KOPT-K1 (cell line): ENCODE data around the gene MPC1.
"Not testable (repeated sequence)": the region's sequence is repeated elsewhere in the genome, so short reads cannot be mapped to it uniquely, and the experiment has no call there.

Experiments
- H3K27ac ChIP-seq: fragments of 200-600 bp; sonication (generic); 2 replicates; pipeline ENCODE4 v1.5.1; 2016; ENCODE audit warnings: antibody characterized with exemption, mild to moderate bottlenecking, low read depth, low read length; ENCODE audit not compliant: poor library complexity, severe bottlenecking
- H3K36me3 ChIP-seq: fragments of 200-600 bp; sonication (generic); 2 replicates; pipeline ENCODE4 v1.5.1; 2017; ENCODE audit warnings: antibody characterized with exemption, mild to moderate bottlenecking, low read length, moderate library complexity; ENCODE audit not compliant: insufficient read depth
- H3K9me3 ChIP-seq: fragments of 200-600 bp; sonication (generic); 2 replicates; pipeline ENCODE4 v1.5.1; 2017; ENCODE audit warnings: antibody characterized with exemption, low read length, mild to moderate bottlenecking; ENCODE audit not compliant: insufficient read depth, poor library complexity, severe bottlenecking

The MPC1 gene

GRCh38 chr6:166379103-166379586 lies 3.6 kb downstream of the MPC1 start:
- no peaks in the 10 kb centered on the region for H3K9me3 ChIP-seq
- no peak overlapping the region for H3K27ac ChIP-seq
- no peaks in the 10 kb centered on the region for H3K36me3 ChIP-seq

- no peak overlapping the region for H3K27ac ChIP-seq
- no peaks in the 10 kb centered on the region for H3K9me3 ChIP-seq
- H3K36me3 ChIP-seq = no peaks in the 10 kb centered on the region
Observed at GRCh38 chr6:166377721-166378120, 5.0 kb downstream of the MPC1 start.

- Histone ChIP-seq H3K36me3 (no peaks in the 10 kb centered on the region), H3K27ac (no peak overlapping the region), H3K9me3 (no peaks in the 10 kb centered on the region)
Observed at GRCh38 chr6:166375013-166375412, 7.7 kb downstream of the MPC1 start.

GRCh38 chr6:166370489-166370888 lies 12.3 kb downstream of the MPC1 start:
- Histone ChIP-seq H3K27ac (no peak overlapping the region), H3K36me3 (peaks cover 12% of the 10 kb centered on the region), H3K9me3 (no peaks in the 10 kb centered on the region)

GRCh38 chr6:166369782-166370181 lies 13.0 kb downstream of the MPC1 start:
- no peak overlapping the region for H3K27ac ChIP-seq
- H3K36me3 ChIP-seq = peaks cover 19% of the 10 kb centered on the region
- H3K9me3 ChIP-seq = no peaks in the 10 kb centered on the region

GRCh38 chr6:166366921-166367320 lies 15.8 kb downstream of the MPC1 start:
- H3K9me3 ChIP-seq = no peaks in the 10 kb centered on the region
- peaks cover 35% of the 10 kb centered on the region for H3K36me3 ChIP-seq
- no peak overlapping the region for H3K27ac ChIP-seq

GRCh38 chr6:166365806-166366205 lies 16.9 kb downstream of the MPC1 start:
- peaks cover 35% of the 10 kb centered on the region for H3K36me3 ChIP-seq
- no peak overlapping the region for H3K27ac ChIP-seq

GRCh38 chr6:166365221-166365620 lies 17.5 kb downstream of the MPC1 start:
- Histone ChIP-seq H3K36me3 (peaks cover 35% of the 10 kb centered on the region), H3K9me3 (no peaks in the 10 kb centered on the region), H3K27ac (no peak overlapping the region)

More at GRCh38 chr6:166365806-166366205, 16.9 kb downstream of the MPC1 start:
- H3K9me3 ChIP-seq = no peaks in the 10 kb centered on the region

GRCh38 chr6:166364456-166364855 lies 18.3 kb downstream of the MPC1 start:
- H3K27ac ChIP-seq = no peak overlapping the region
- peaks cover 35% of the 10 kb centered on the region for H3K36me3 ChIP-seq

GRCh38 chr6:166362427-166362826 lies 20.3 kb downstream of the MPC1 start:
- not testable (repeated sequence) for H3K9me3 ChIP-seq, H3K27ac ChIP-seq
- H3K36me3 ChIP-seq = peaks cover 35% of the 10 kb centered on the region

More at GRCh38 chr6:166364456-166364855, 18.3 kb downstream of the MPC1 start:
- no peaks in the 10 kb centered on the region for H3K9me3 ChIP-seq

- Histone ChIP-seq H3K9me3 (no peaks in the 10 kb centered on the region), H3K27ac (no peak overlapping the region), H3K36me3 (peaks cover 29% of the 10 kb centered on the region)
Observed at GRCh38 chr6:166361077-166361429, 21.7 kb downstream of the MPC1 start.

- no peaks in the 10 kb centered on the region for H3K9me3 ChIP-seq
- H3K36me3 ChIP-seq = peaks cover 23% of the 10 kb centered on the region
- H3K27ac ChIP-seq = no peak overlapping the region
Observed at GRCh38 chr6:166360243-166361076, 22.3 kb downstream of the MPC1 start.

- peaks cover 2% of the 10 kb centered on the region for H3K9me3 ChIP-seq
- no peaks in the 10 kb centered on the region for H3K36me3 ChIP-seq
- H3K27ac ChIP-seq = no peak overlapping the region
Observed at GRCh38 chr6:166355552-166355951, 27.2 kb downstream of the MPC1 start.

GRCh38 chr6:166354965-166355364 lies 27.8 kb downstream of the MPC1 start:
- Histone ChIP-seq H3K9me3 (peaks cover 4% of the 10 kb centered on the region), H3K36me3 (no peaks in the 10 kb centered on the region), H3K27ac (no peak overlapping the region)

GRCh38 chr6:166354143-166354542 lies 28.6 kb downstream of the MPC1 start:
- Histone ChIP-seq H3K9me3 (peaks cover 10% of the 10 kb centered on the region), H3K36me3 (no peaks in the 10 kb centered on the region), H3K27ac (no peak overlapping the region)

- H3K36me3 ChIP-seq = no peaks in the 10 kb centered on the region
- H3K9me3 ChIP-seq = peaks cover 10% of the 10 kb centered on the region
- H3K27ac ChIP-seq = no peak overlapping the region
Observed at GRCh38 chr6:166353507-166353906, 29.2 kb downstream of the MPC1 start.
